Measurements from ENCODE around the gene ZNF582. TPM values are rescaled to one million over a fixed set of nuclear protein-coding genes. Genes with fewer than 3 reads are reported as not detected.
A peak's percentile ranks its signal among the peaks of the same experiment; 100 is the strongest.

ZNF582 gene
- 6.6 and 8.0 TPM in 2 replicates for total RNA-seq
- long read RNA-seq, transcript ZNF582-201 (5 exons, 2,824 nt), result minor isoform, 9 of 45 reads
- long read RNA-seq, transcript ZNF582-202 (5 exons, 2,053 nt), result major isoform, 23 of 45 reads
- long read RNA-seq, partial matches to known transcripts, result 6 of 45 reads
- long read RNA-seq, other reads (novel, unspliced or antisense), result 7 of 45 reads

GRCh38 chr19:56393119-56394012 is at the start of gene ZNF582:
Gene ZNF582, minus strand, starts transcription at chr19:56393534. Its CDS starts 1,782 bp downstream, at chr19:56391752.
- H3K9me3 Mint-ChIP-seq (ENCODE audit: low read depth), result peaks cover 39% of the 10 kb centered on the region
- peak within 1 kb of the TSS; percentile 82 for H3K4me3 Mint-ChIP-seq (ENCODE audit: low read depth)
- peak; percentile 70 for DNase-seq (ENCODE audit: low spot score, unreplicated experiment)
- peaks cover 5% of the 10 kb centered on the region for H3K4me1 Mint-ChIP-seq (ENCODE audit: low read depth)
- peaks cover 63% of the 10 kb centered on the region for H3K36me3 Mint-ChIP-seq (ENCODE audit: insufficient read depth)
- H3K27me3 Mint-ChIP-seq, result no peaks in the 10 kb centered on the region
- peak; percentile 89 for TF ChIP-seq CTCF (IDR thresholded peaks at IDR 0.05; ENCODE audit: unreplicated experiment)
- H3K27ac Mint-ChIP-seq, result peak within 1 kb of the TSS; percentile 96

GRCh38 chr19:56441206-56441792 is 48.0 kb upstream of the ZNF582 start:
- no peak for DNase-seq (ENCODE audit: low spot score, unreplicated experiment)
- peaks cover 47% of the 10 kb centered on the region for H3K9me3 Mint-ChIP-seq (ENCODE audit: low read depth)
- no peak overlapping the region for H3K4me3 Mint-ChIP-seq (ENCODE audit: low read depth)
- H3K36me3 Mint-ChIP-seq (ENCODE audit: insufficient read depth), result peaks cover 1% of the 10 kb centered on the region
- no peak overlapping the region for H3K27ac Mint-ChIP-seq
- no peaks in the 10 kb centered on the region for H3K27me3 Mint-ChIP-seq
- no peak for TF ChIP-seq CTCF (IDR thresholded peaks at IDR 0.05; ENCODE audit: unreplicated experiment)
- no peaks in the 10 kb centered on the region for H3K4me1 Mint-ChIP-seq (ENCODE audit: low read depth)

GRCh38 chr19:56423985-56424353 is 30.6 kb upstream of the ZNF582 start:
- no peak for TF ChIP-seq CTCF (IDR thresholded peaks at IDR 0.05; ENCODE audit: unreplicated experiment)
- no peak for DNase-seq (ENCODE audit: low spot score, unreplicated experiment)
- peaks cover 67% of the 10 kb centered on the region for H3K9me3 Mint-ChIP-seq (ENCODE audit: low read depth)
- H3K4me1 Mint-ChIP-seq (ENCODE audit: low read depth), result no peaks in the 10 kb centered on the region
- no peaks in the 10 kb centered on the region for H3K27me3 Mint-ChIP-seq
- H3K4me3 Mint-ChIP-seq (ENCODE audit: low read depth), result no peak overlapping the region
- peaks cover 63% of the 10 kb centered on the region for H3K36me3 Mint-ChIP-seq (ENCODE audit: insufficient read depth)
- no peak overlapping the region for H3K27ac Mint-ChIP-seq

GRCh38 chr19:56423276-56423984 is 30.1 kb upstream of the ZNF582 start:
- Mint-ChIP-seq H3K4me1 (ENCODE audit: low read depth) (no peaks in the 10 kb centered on the region), H3K4me3 (ENCODE audit: low read depth) (no peak overlapping the region), H3K27ac (peak overlapping the region; percentile 67), H3K36me3 (ENCODE audit: insufficient read depth) (peaks cover 69% of the 10 kb centered on the region), H3K9me3 (ENCODE audit: low read depth) (peaks cover 71% of the 10 kb centered on the region), H3K27me3 (no peaks in the 10 kb centered on the region)
- no peak for TF ChIP-seq CTCF (IDR thresholded peaks at IDR 0.05; ENCODE audit: unreplicated experiment)
- DNase-seq (ENCODE audit: low spot score, unreplicated experiment), result no peak

GRCh38 chr19:56405062-56405461 is 11.7 kb upstream of the ZNF582 start:
- TF ChIP-seq CTCF (IDR thresholded peaks at IDR 0.05; ENCODE audit: unreplicated experiment), result no peak
- no peak for DNase-seq (ENCODE audit: low spot score, unreplicated experiment)

More at GRCh38 chr19:56405062-56405461, 11.7 kb upstream of the ZNF582 start:
- H3K4me1 Mint-ChIP-seq (ENCODE audit: low read depth), result peaks cover 17% of the 10 kb centered on the region
- peaks cover 79% of the 10 kb centered on the region for H3K36me3 Mint-ChIP-seq (ENCODE audit: insufficient read depth)
- peak overlapping the region; percentile 90 for H3K4me3 Mint-ChIP-seq (ENCODE audit: low read depth)
- no peaks in the 10 kb centered on the region for H3K27me3 Mint-ChIP-seq
- peaks cover 65% of the 10 kb centered on the region for H3K9me3 Mint-ChIP-seq (ENCODE audit: low read depth)
- peak overlapping the region; percentile 99 for H3K27ac Mint-ChIP-seq

Measured in progenitor cell of endocrine pancreas (in vitro differentiated cells).